HepG2 (cell line): Measurements from ENCODE around the gene CLP1. TPM values are rescaled to one million over a fixed set of nuclear protein-coding genes. Genes with fewer than 3 reads are reported as not detected.

Experiments used
- AKNA ChIP-seq: sonication (generic); formaldehyde crosslinking; IDR thresholded peaks from 2 replicates; pipeline ENCODE4 v1.4.0; 2020; ENCODE audit warnings: missing genetic modification reagents, borderline replicate concordance
- ARID3A ChIP-seq: IDR thresholded peaks from 2 replicates; pipeline ENCODE4 v1.6.1; 2012; ENCODE audit warnings: low read depth, low read length, improper control_type of control experiment
- CBX1 ChIP-seq: IDR thresholded peaks from one replicate; pipeline ENCODE4 v1.6.1; 2016; ENCODE audit warnings: antibody characterized with exemption, low read depth
- CCDC6 ChIP-seq: sonication (generic); formaldehyde crosslinking; IDR thresholded peaks from 2 replicates; pipeline ENCODE4 v1.8.1; 2022; ENCODE audit warnings: mild to moderate bottlenecking, missing genetic modification reagents, moderate library complexity
- ERF ChIP-seq: IDR thresholded peaks from 2 replicates; pipeline ENCODE4 v1.6.1; 2018; ENCODE audit warnings: missing biosample characterization, missing genetic modification reagents
- GZF1 ChIP-seq: sonication (generic); formaldehyde crosslinking; IDR thresholded peaks from 2 replicates; pipeline ENCODE4 v1.5.1; 2020; ENCODE audit warnings: mild to moderate bottlenecking, missing genetic modification reagents
- HDAC6 ChIP-seq: fragments of 200-600 bp; sonication (generic); IDR thresholded peaks from 2 replicates; pipeline ENCODE4 v1.7.0; 2017; ENCODE audit warnings: mild to moderate bottlenecking, antibody characterized with exemption, low read length, low read depth
- HNRNPK ChIP-seq: fragments of 200-400 bp; formaldehyde crosslinking; IDR thresholded peaks from 2 replicates; pipeline ENCODE4 v1.6.1; 2018; ENCODE audit warnings: low read length, low read depth, moderate library complexity, mild to moderate bottlenecking; ENCODE audit not compliant: poor library complexity, severe bottlenecking
- JUND ChIP-seq: sonication (generic); formaldehyde crosslinking; IDR thresholded peaks from 2 replicates; pipeline ENCODE4 v1.8.0; 2022; ENCODE audit warnings: mild to moderate bottlenecking, missing genetic modification reagents
- MTF2 ChIP-seq: sonication (generic); formaldehyde crosslinking; IDR thresholded peaks from 2 replicates; pipeline ENCODE4 v1.5.0; 2020; ENCODE audit warnings: missing genetic modification reagents, borderline replicate concordance
- NCOA2 ChIP-seq: sonication (generic); formaldehyde crosslinking; IDR thresholded peaks from 2 replicates; pipeline ENCODE4 v1.8.0; 2022; ENCODE audit warnings: inconsistent platforms
- SMC3 ChIP-seq: IDR thresholded peaks from 2 replicates; pipeline ENCODE4 v1.6.1; 2011; ENCODE audit warnings: low read length, improper control_type of control experiment
- SNAI1 ChIP-seq: sonication (generic); formaldehyde crosslinking; IDR thresholded peaks from 2 replicates; pipeline ENCODE4 v1.5.0; 2020; ENCODE audit warnings: mild to moderate bottlenecking, missing genetic modification reagents, borderline replicate concordance
- STAG1 ChIP-seq: sonication (generic); formaldehyde crosslinking; IDR thresholded peaks from 2 replicates; pipeline ENCODE4 v1.4.0; 2020; ENCODE audit warnings: missing genetic modification reagents
- TIGD3 ChIP-seq: sonication (generic); formaldehyde crosslinking; IDR thresholded peaks from 2 replicates; pipeline ENCODE4 v1.5.1; 2020; ENCODE audit warnings: mild to moderate bottlenecking, missing genetic modification reagents, borderline replicate concordance
- TOPORS ChIP-seq: sonication (generic); formaldehyde crosslinking; IDR thresholded peaks from 2 replicates; pipeline ENCODE4 v1.8.0; 2023; ENCODE audit warnings: mild to moderate bottlenecking, missing genetic modification reagents
- ZBTB8A ChIP-seq: sonication (generic); formaldehyde crosslinking; IDR thresholded peaks from 2 replicates; pipeline ENCODE4 v1.4.0; 2020; ENCODE audit warnings: mild to moderate bottlenecking, low read depth, missing genetic modification reagents, borderline replicate concordance
- ZMYM4 ChIP-seq: sonication (generic); formaldehyde crosslinking; IDR thresholded peaks from 2 replicates; pipeline ENCODE4 v1.8.1; 2023; ENCODE audit warnings: mild to moderate bottlenecking, missing genetic modification reagents
- ZNF207 ChIP-seq: fragments of 450-650 bp; IDR thresholded peaks from 2 replicates; pipeline ENCODE4 v1.6.1; 2016; ENCODE audit warnings: antibody characterized with exemption, borderline replicate concordance
- ZNF546 ChIP-seq: sonication (generic); formaldehyde crosslinking; conservative IDR thresholded peaks from 2 replicates; pipeline ENCODE4 v1.8.1; 2023; ENCODE audit warnings: mild to moderate bottlenecking, missing genetic modification reagents
- ZNF564 ChIP-seq: sonication (generic); formaldehyde crosslinking; IDR thresholded peaks from 2 replicates; pipeline ENCODE4 v1.8.1; 2023; ENCODE audit warnings: mild to moderate bottlenecking, missing genetic modification reagents
- ZNF619 ChIP-seq: sonication (generic); formaldehyde crosslinking; IDR thresholded peaks from 2 replicates; pipeline ENCODE4 v1.4.0; 2020; ENCODE audit warnings: mild to moderate bottlenecking, missing genetic modification reagents
- ZNF792 ChIP-seq: IDR thresholded peaks from 2 replicates; pipeline ENCODE4 v1.6.1; 2016
- polyA plus RNA-seq, 8 experiments: library from polyadenylated mRNA; depleted of rRNA in 3 of 8; stranded (reverse) in 7 of 8; unstranded in 1 of 8; fragments of >200 nt; fragmentation: Illumina TruSeq in 4 of 8; extraction: Trizol in 4 of 8; gene quantifications; 2 replicates each; pipeline versions ENCODE4 v1.2.1 to v1.2.3, GENCODE V29; 2011 to 2016; ENCODE audit warnings: low read depth in 4 of 8, missing spikeins in 1 of 8, mixed read lengths in 1 of 8; ENCODE audit not compliant: insufficient read depth in 1 of 8
- total RNA-seq, 5 experiments: library from RNA; depleted of rRNA; stranded (reverse); fragments of >200 nt; fragmentation: Illumina TruSeq; extraction: Trizol; gene quantifications; 2 replicates each; pipeline ENCODE4 v1.2.3, GENCODE V29; 2016; ENCODE audit warnings: low read depth in 1 of 5

The CLP1 gene
- total and polyA plus RNA-seq, 2 of the 13 experiments (the other 11 are each of a cell fraction or from before 2014, with no cell fraction given) = 14.6 to 24.8 TPM

- no peak for TF ChIP-seq ARID3A
- peak; percentile 72; the same call in 1 of the 2 replicates for TF ChIP-seq ZNF619 (CRISPR knock-in tag)
- TF ChIP-seq ERF (CRISPR knock-in tag) = peak; percentile 86
- no peak; the same call in 1 of the 2 replicates for TF ChIP-seq TIGD3 (CRISPR knock-in tag)
- TF ChIP-seq JUND (CRISPR knock-in tag) = no peak; the same call in 1 of the 2 replicates
- no peak for TF ChIP-seq CBX1
- no peak for TF ChIP-seq SMC3
- TF ChIP-seq ZNF564 (CRISPR knock-in tag) = peak; percentile 73
- peak; percentile 74; the same call in 1 of the 2 replicates for TF ChIP-seq TOPORS
- TF ChIP-seq HNRNPK = no peak
- TF ChIP-seq GZF1 = no peak
- peak; percentile 49 for TF ChIP-seq ZNF792 (CRISPR knock-in tag)
- TF ChIP-seq AKNA (CRISPR knock-in tag) = no peak
- TF ChIP-seq SNAI1 (CRISPR knock-in tag) = 0 out of 2 replicates have a peak, but pooled peaks have one; percentile 28
- TF ChIP-seq NCOA2 (CRISPR knock-in tag) = no peak
- 0 out of 2 replicates have a peak, but pooled peaks have one; percentile 47 for TF ChIP-seq ZBTB8A (CRISPR knock-in tag)
- peak; percentile 84 for TF ChIP-seq CCDC6
- no peak for TF ChIP-seq HDAC6
- 0 out of 2 replicates have a peak, but pooled peaks have one; percentile 50 for TF ChIP-seq MTF2 (CRISPR knock-in tag)
- TF ChIP-seq ZMYM4 (CRISPR knock-in tag) = peak; percentile 77
- no peak for TF ChIP-seq STAG1
- no peak for TF ChIP-seq ZNF546 (CRISPR knock-in tag)
- TF ChIP-seq ZNF207 = no peak
These were observed at the start of gene CLP1 (continued) for GRCh38 chr11:57657194-57658022.
